Prostate gland (tissue), 2 donors: ENCODE results near the gene CEACAM3. TPM values are rescaled to one million over a fixed set of nuclear protein-coding genes. Genes with fewer than 3 reads are reported as not detected.
A peak's percentile ranks its signal among the peaks of the same experiment; 100 is the strongest.

Experiments
- DNase-seq: peaks from one replicate; pipeline ENCODE4 v3.0.0-alpha.2; 2019; ENCODE audit warnings: low spot score
- H3K27ac ChIP-seq, 2 donors: fragments of 200-600 bp; sonication (generic); 2 replicates each; pipeline ENCODE4 v1.5.1; 2017 to 2019
- H3K27me3 ChIP-seq: fragments of 200-600 bp; sonication (generic); replicated peaks from 2 replicates; pipeline ENCODE4 v1.5.1; 2019; ENCODE audit not compliant: insufficient read depth
- H3K36me3 ChIP-seq, 2 donors: fragments of 200-600 bp; sonication (generic); 1 replicate in 1 of 2; 2 replicates in 1 of 2; pipeline versions ENCODE4 v1.5.1 to v1.8.1; 2017 to 2019
- H3K4me1 ChIP-seq: fragments of 200-600 bp; sonication (generic); replicated peaks from 2 replicates; pipeline ENCODE4 v1.5.1; 2019
- H3K4me3 ChIP-seq, 2 donors: fragments of 200-600 bp; sonication (generic); 2 replicates each; pipeline ENCODE4 v1.5.1; 2017 to 2019
- H3K9me3 ChIP-seq: fragments of 200-600 bp; sonication (generic); 2 replicates; pipeline ENCODE4 v1.5.1; 2017
- POLR2A ChIP-seq: fragments of 450-650 bp; IDR thresholded peaks from one replicate; pipeline ENCODE4 v1.6.1; 2016; ENCODE audit warnings: antibody characterized with exemption, mild to moderate bottlenecking
- POLR2AphosphoS5 ChIP-seq: sonication (generic); formaldehyde crosslinking; IDR thresholded peaks from one replicate; pipeline ENCODE4 v1.6.1; 2017; ENCODE audit warnings: antibody characterized with exemption
- WGBS: methylation state at CpG from one replicate; pipeline ENCODE4 v1.1.5; 2018; 5-methylcytosine and 5-hydroxymethylcytosine counted together
- intact Hi-C: fragments of 100-400 bp; cut with DNase I; formaldehyde crosslinking; loops from one replicate; pipeline ENCODE4 v1.14.2; 2022
- total RNA-seq, 2 donors: library from RNA; depleted of rRNA; stranded (reverse); fragments of >200 nt; gene quantifications; one replicate each; pipeline ENCODE4 v1.1.0, GENCODE V29; 2016
- TF ChIP-seq, protein P1 (sequence below), 4 experiments: fragments of 200-600 bp in 2 of 4; fragments of 450-650 bp in 2 of 4; sonication (generic) in 2 of 4; IDR thresholded peaks; 1 replicate in 3 of 4; 2 replicates in 1 of 4; pipeline ENCODE4 v1.5.1; 2016 to 2019; ENCODE audit warnings: antibody characterized with exemption in 4 of 4, mild to moderate bottlenecking in 2 of 4, moderate library complexity in 2 of 4

Gene CEACAM3
- total RNA-seq, 2 donors from 2014 or later = 0.59 TPM; not detected in 1

DNA sequence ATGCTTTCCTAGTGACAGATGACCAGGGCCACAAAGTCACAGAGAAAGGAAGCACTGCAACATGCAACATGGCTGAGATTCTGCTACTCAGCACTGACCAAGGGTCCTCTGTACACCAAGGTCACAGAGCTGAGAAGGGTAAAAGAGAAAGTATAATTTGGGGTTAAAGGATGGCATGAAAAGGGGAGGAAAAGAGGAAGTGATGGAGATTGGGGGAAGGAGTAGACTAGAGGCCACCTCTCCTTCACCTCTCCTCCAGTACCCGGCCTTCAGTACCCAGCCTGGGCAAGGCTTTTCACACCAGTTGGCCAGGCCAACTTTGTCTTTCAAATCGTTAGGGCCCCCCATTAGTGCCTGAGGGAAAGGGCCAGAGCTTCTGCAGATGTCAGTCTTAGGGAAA is 57.4 kb downstream of the CEACAM3 start:
- no peak overlapping the region for H3K4me3 ChIP-seq
- DNase-seq = no peak
- no peak overlapping the region for H3K27ac ChIP-seq
- WGBS = 74% methylated on average over 2 of the region's 2 CpGs
- no peaks in the 10 kb centered on the region for H3K4me1 ChIP-seq
- no peak for TF ChIP-seq POLR2A
- TF ChIP-seq, protein P1, sequence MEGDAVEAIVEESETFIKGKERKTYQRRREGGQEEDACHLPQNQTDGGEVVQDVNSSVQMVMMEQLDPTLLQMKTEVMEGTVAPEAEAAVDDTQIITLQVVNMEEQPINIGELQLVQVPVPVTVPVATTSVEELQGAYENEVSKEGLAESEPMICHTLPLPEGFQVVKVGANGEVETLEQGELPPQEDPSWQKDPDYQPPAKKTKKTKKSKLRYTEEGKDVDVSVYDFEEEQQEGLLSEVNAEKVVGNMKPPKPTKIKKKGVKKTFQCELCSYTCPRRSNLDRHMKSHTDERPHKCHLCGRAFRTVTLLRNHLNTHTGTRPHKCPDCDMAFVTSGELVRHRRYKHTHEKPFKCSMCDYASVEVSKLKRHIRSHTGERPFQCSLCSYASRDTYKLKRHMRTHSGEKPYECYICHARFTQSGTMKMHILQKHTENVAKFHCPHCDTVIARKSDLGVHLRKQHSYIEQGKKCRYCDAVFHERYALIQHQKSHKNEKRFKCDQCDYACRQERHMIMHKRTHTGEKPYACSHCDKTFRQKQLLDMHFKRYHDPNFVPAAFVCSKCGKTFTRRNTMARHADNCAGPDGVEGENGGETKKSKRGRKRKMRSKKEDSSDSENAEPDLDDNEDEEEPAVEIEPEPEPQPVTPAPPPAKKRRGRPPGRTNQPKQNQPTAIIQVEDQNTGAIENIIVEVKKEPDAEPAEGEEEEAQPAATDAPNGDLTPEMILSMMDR (IDR thresholded peaks at IDR 0.05) = no peak
- no peak for TF ChIP-seq POLR2AphosphoS5
- H3K27me3 ChIP-seq = no peaks in the 10 kb centered on the region
- H3K9me3 ChIP-seq = no peaks in the 10 kb centered on the region
- no peaks in the 10 kb centered on the region for H3K36me3 ChIP-seq
- intact Hi-C loops = no loop called here

DNA sequence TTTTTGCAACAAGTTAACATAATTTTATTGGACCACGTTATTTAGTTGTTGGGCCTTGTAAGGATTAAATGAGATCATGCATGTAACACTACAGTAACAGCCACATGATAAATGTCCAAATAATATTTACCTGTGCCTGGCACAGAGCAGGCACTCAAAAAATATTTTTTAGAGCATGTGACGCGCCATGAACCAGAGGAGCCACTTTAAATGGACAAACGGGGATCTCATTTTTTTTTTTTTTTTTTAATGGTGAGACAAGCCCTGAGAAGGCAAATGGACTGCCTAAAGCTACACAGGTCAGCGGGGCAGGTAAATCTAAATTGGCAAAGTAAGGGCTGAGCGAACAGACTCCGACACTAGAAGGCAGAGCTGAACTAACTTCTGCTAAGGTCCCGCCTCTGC is 62.8 kb downstream of the CEACAM3 start:
- 2% methylated on average over 8 of the region's 8 CpGs for WGBS
- Histone ChIP-seq H3K4me1 (peaks cover 9% of the 10 kb centered on the region), H3K36me3 (peaks cover under 1 to 8% of the 10 kb centered on the region in 2 donors), H3K4me3 (peak overlapping the region; percentile 93 to 99), H3K9me3 (no peaks in the 10 kb centered on the region), H3K27me3 (no peaks in the 10 kb centered on the region), H3K27ac (peak overlapping the region; percentile 96)
- intact Hi-C loops = loop anchor here (1.0 kb wide), 1 partner anchor 25 kb away; no protein-coding TSS in a partner anchor
- TF ChIP-seq, protein P1 (IDR thresholded peaks at IDR 0.05) = no peak
- no peak for TF ChIP-seq POLR2A
- TF ChIP-seq POLR2AphosphoS5 = no peak
- no peak for DNase-seq

DNA sequence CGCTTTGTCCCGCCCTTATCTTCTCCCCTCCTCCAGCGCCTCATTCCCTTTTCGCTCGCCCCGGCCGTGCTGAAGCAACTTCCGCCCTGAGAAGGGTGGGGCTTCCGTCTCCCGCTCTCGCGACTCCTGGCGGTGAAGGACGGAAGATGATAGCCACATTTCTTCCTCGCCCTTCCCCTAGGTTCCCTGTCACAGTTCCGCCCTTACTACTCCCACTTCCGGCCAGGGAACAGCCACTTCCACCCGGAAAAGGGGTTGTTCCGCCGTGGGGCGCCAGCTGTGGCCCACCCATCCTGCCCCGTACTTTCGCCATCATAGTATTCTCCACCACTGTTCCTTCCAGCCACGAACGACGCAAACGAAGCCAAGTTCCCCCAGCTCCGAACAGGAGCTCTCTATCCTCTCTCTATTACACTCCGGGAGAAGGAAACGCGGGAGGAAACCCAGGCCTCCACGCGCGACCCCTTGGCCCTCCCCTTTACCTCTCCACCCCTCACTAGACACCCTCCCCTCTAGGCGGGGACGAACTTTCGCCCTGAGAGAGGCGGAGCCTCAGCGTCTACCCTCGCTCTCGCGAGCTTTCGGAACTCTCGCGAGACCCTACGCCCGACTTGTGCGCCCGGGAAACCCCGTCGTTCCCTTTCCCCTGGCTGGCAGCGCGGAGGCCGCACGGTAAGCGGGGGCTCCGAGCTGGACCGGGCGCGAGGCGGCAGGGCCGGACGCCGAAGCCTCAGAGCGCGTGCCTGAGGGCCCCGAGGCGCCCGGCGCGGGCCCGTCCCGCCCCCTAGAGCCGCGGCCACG is 63.4 kb downstream of the CEACAM3 start, which contains the start of gene RPS19:
Gene RPS19 (plus strand): TSS at position 638 of the 801 bp plus-strand sequence. CDS start 520 bp downstream, outside the sequence.
- intact Hi-C loops = loop anchor here (1.0 to 5.0 kb wide), 2 partner anchors 24 to 97 kb away; partner anchors contain the start of gene RABAC1
- WGBS = under 1% methylated on average over 56 of the region's 76 CpGs
- no peaks in the 10 kb centered on the region for H3K27me3 ChIP-seq
- peak within 1 kb of the TSS; percentile 93 to 99 for H3K4me3 ChIP-seq
- peaks cover 9% of the 10 kb centered on the region for H3K4me1 ChIP-seq
- H3K27ac ChIP-seq = peak within 1 kb of the TSS; percentile 96
- peaks cover 2 to 8% of the 10 kb centered on the region in 2 donors for H3K36me3 ChIP-seq
- TF ChIP-seq, protein P1 (IDR thresholded peaks at IDR 0.05) = peak; percentile 66 to 97 (median 80)
- peak; percentile 92 for TF ChIP-seq POLR2AphosphoS5
- peak; percentile 51 for TF ChIP-seq POLR2A
- peak; percentile 98 for DNase-seq
- no peaks in the 10 kb centered on the region for H3K9me3 ChIP-seq

DNA sequence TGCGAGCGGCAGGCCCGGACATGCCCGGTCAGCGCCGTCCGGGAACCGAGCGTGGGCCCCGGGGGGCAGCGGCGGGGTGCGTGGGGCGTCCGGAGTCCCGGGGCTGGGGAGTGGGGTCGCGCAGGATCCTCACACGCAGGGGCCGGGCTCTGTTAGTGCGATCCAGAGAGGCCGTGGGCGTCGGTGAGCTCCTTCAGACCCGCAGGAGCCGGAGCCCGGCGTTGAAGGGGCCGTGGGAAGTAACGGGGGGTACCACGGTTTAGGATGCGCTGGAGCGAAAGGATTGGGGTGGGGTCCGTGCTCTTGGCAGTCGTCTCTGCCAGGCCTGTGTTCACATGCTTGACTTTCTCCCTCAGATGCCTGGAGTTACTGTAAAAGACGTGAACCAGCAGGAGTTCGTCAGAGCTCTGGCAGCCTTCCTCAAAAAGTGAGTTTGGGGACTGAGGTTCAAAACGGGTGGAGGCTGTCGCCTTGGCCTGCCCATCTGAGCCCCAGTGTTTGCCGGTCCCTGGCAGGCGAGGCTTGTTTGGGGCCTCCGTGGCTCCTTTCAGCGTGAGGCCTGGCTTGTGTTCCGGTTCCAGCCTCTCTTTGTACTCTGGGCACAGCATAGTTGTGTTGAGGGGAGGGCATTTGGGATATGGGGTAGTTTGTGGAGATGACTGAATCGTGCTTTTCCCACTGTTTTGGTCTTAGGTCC is 64.2 kb downstream of the CEACAM3 start:
- intact Hi-C loops = loop anchor here (5.0 kb wide), 1 partner anchor 97 kb away; the partner anchor contains the start of gene RABAC1
- WGBS = under 1% methylated on average over 29 of the region's 45 CpGs

More for the DNA sequence above, 64.2 kb downstream of the CEACAM3 start:
- no peak for DNase-seq
- TF ChIP-seq, protein P1 (IDR thresholded peaks at IDR 0.05) = no peak
- no peak for TF ChIP-seq POLR2A
- no peak for TF ChIP-seq POLR2AphosphoS5
- H3K4me3 ChIP-seq = peak overlapping the region; percentile 93 to 99
- peak overlapping the region; percentile 96 for H3K27ac ChIP-seq
- peaks cover 9% of the 10 kb centered on the region for H3K4me1 ChIP-seq
- H3K27me3 ChIP-seq = no peaks in the 10 kb centered on the region
- peaks cover 2 to 8% of the 10 kb centered on the region in 2 donors for H3K36me3 ChIP-seq
- H3K9me3 ChIP-seq = no peaks in the 10 kb centered on the region

Other genes starting within 250 kb of the CEACAM3 start
- 1 to 10 TPM in 1 of 2 donors, not detected in 1; 1.5 TPM for gene CEACAM21, start 220.4 kb upstream of the CEACAM3 start, total RNA-seq
- gene CEACAM4, start 169.5 kb upstream of the CEACAM3 start, total RNA-seq = 1 to 10 TPM in 1 of 2 donors, under 1 TPM in 1; 0.59 to 1.0 TPM
- not detected for gene CEACAM7, start 108.3 kb upstream of the CEACAM3 start, total RNA-seq
- gene CEACAM5, start 88.0 kb upstream of the CEACAM3 start, total RNA-seq = 1 to 10 TPM in 1 of 2 donors, under 1 TPM in 1; 0.32 to 3.4 TPM
- gene CEACAM6, start 41.1 kb upstream of the CEACAM3 start, total RNA-seq = 1 to 10 TPM; 2.5 to 6.3 TPM
- 1 to 10 TPM in 1 of 2 donors, not detected in 1; 6.6 TPM for gene LYPD4, start 48.1 kb downstream of the CEACAM3 start, total RNA-seq
- 1 to 10 TPM in 1 of 2 donors, not detected in 1; 9.6 TPM for gene DMRTC2, start 48.5 kb downstream of the CEACAM3 start, total RNA-seq
- gene RPS19, start 63.7 kb downstream of the CEACAM3 start, total RNA-seq = 1,000 to 10,000 TPM; 1,179 to 1,248 TPM
- under 1 TPM in 1 of 2 donors, not detected in 1; 0.59 TPM for gene CD79A, start 80.7 kb downstream of the CEACAM3 start, total RNA-seq
- gene ARHGEF1, start 86.6 kb downstream of the CEACAM3 start, total RNA-seq = 10 to 100 TPM; 57.1 to 65.6 TPM
- gene ERFL, start 131.9 kb downstream of the CEACAM3 start, total RNA-seq = 1 to 10 TPM in 1 of 2 donors, under 1 TPM in 1; 0.36 to 1.9 TPM
- gene RABAC1, start 162.7 kb downstream of the CEACAM3 start, total RNA-seq = 100 to 1,000 TPM; 153 to 168 TPM
- 1 to 10 TPM in 1 of 2 donors, under 1 TPM in 1; 0.27 to 3.7 TPM for gene ATP1A3, start 197.6 kb downstream of the CEACAM3 start, total RNA-seq